DND-41 (cell line): Measurements from ENCODE around the gene CTTNBP2NL.

Source experiments
- CTCF ChIP-seq: IDR thresholded peaks from 2 replicates; pipeline ENCODE4 v1.5.1; 2012; ENCODE audit warnings: borderline replicate concordance, low read length, moderate library complexity, mild to moderate bottlenecking; ENCODE audit not compliant: poor library complexity, severe bottlenecking; ENCODE audit errors: extremely low read depth
- EZH2 ChIP-seq: IDR thresholded peaks from 3 replicates; pipeline ENCODE4 v1.6.1; 2012; ENCODE audit warnings: borderline replicate concordance, low read depth, mild to moderate bottlenecking, moderate library complexity, low read length, inconsistent platforms; ENCODE audit not compliant: severe bottlenecking

- TF ChIP-seq CTCF (no peak), EZH2 (no peak)
Observed at GRCh38 chr1:112388436-112388835, 7.6 kb upstream of the CTTNBP2NL start.
